Esophagus muscularis mucosa (tissue), 4 donors: Measurements from ENCODE around the gene ACSS1. TPM values are rescaled to one million over a fixed set of nuclear protein-coding genes. Genes with fewer than 3 reads are reported as not detected.

Experiments used
- DNase-seq: peaks from one replicate; pipeline ENCODE4 v3.0.0-alpha.2; 2017; ENCODE audit errors: extremely low spot score
- H3K27ac ChIP-seq, 4 donors: fragments of 200-600 bp; sonication (generic); replicated peaks in 1 of 4; 1 replicate in 3 of 4; 2 replicates in 1 of 4; pipeline ENCODE4 v1.5.1; 2016 to 2019; ENCODE audit warnings: mild to moderate bottlenecking in 1 of 4
- H3K27me3 ChIP-seq, 4 donors: fragments of 200-600 bp; sonication (generic); one replicate each; pipeline versions ENCODE4 v1.5.1 to v1.6.0; 2016 to 2019
- H3K36me3 ChIP-seq, 4 donors: fragments of 200-600 bp; sonication (generic); one replicate each; pipeline ENCODE4 v1.5.1; 2016 to 2019
- H3K4me1 ChIP-seq, 4 donors: fragments of 200-600 bp; sonication (generic); one replicate each; pipeline ENCODE4 v1.5.1; 2016 to 2019
- H3K4me3 ChIP-seq, 4 donors: fragments of 200-600 bp; sonication (generic); 1 replicate in 2 of 4; 2 replicates in 2 of 4; pipeline ENCODE4 v1.5.1; 2016 to 2019; ENCODE audit warnings: mild to moderate bottlenecking in 4 of 4, moderate library complexity in 1 of 4
- H3K9me3 ChIP-seq, 4 donors: fragments of 200-600 bp; sonication (generic); 1 replicate in 3 of 4; 2 replicates in 1 of 4; pipeline ENCODE4 v1.5.1; 2016 to 2019
- CTCF ChIP-seq, 3 experiments: fragments of 200-600 bp in 2 of 3; fragments of 450-650 bp in 1 of 3; sonication (generic) in 2 of 3; IDR thresholded peaks; one replicate each; pipeline ENCODE4 v1.5.1; 2017 to 2019; ENCODE audit warnings: antibody characterized with exemption in 3 of 3, mild to moderate bottlenecking in 2 of 3, moderate library complexity in 1 of 3
- EP300 ChIP-seq: sonication (generic); formaldehyde crosslinking; IDR thresholded peaks from one replicate; pipeline ENCODE4 v1.6.1; 2017; ENCODE audit warnings: antibody characterized with exemption
- POLR2A ChIP-seq: fragments of 450-650 bp; IDR thresholded peaks from one replicate; pipeline ENCODE4 v1.6.1; 2017; ENCODE audit warnings: antibody characterized with exemption, moderate library complexity, mild to moderate bottlenecking, low read depth
- POLR2AphosphoS5 ChIP-seq, 2 donors: sonication (generic); formaldehyde crosslinking; IDR thresholded peaks; one replicate each; pipeline ENCODE4 v1.6.1; 2017; ENCODE audit warnings: antibody characterized with exemption in 2 of 2
- WGBS: methylation state at CpG from one replicate; pipeline ENCODE4 v1.1.5; 2018; 5-methylcytosine and 5-hydroxymethylcytosine counted together
- intact Hi-C: fragments of 100-400 bp; cut with DNase I; formaldehyde crosslinking; loops from one replicate; pipeline ENCODE4 v1.15.1; 2023
- total RNA-seq, 4 donors: library from RNA; depleted of rRNA; stranded (reverse); fragments of >200 nt; gene quantifications; one replicate each; pipeline versions ENCODE4 v1.1.0 to v1.2.1, GENCODE V29; 2016

The ACSS1 gene
- total RNA-seq, 4 donors from 2014 or later = 36.6 to 154 (median 65.3) TPM

GRCh38 chr20:24999568-24999967 is 58.4 kb downstream of the ACSS1 start:
- no peak overlapping the region for H3K4me3 ChIP-seq
- TF ChIP-seq POLR2A (no peak), EP300 (no peak), CTCF (IDR thresholded peaks at IDR 0.05) (no peak), POLR2AphosphoS5 (IDR thresholded peaks at IDR 0.05) (no peak)
- H3K9me3 ChIP-seq = no peaks in the 10 kb centered on the region
- peaks cover 0 to under 1% (median 0%) of the 10 kb centered on the region in 4 donors for H3K36me3 ChIP-seq
- peaks cover 29 to 50% (median 45%) of the 10 kb centered on the region in 4 donors for H3K4me1 ChIP-seq
- DNase-seq = no peak
- peak overlapping the region in 3 of 4 donors; percentile 42 to 61 (median 55) for H3K27ac ChIP-seq
- no peaks in the 10 kb centered on the region for H3K27me3 ChIP-seq
- WGBS = 91% methylated on average over 4 of the region's 4 CpGs
- intact Hi-C loops = loop anchor here (5.0 to 10.0 kb wide), 4 partner anchors 33 to 295 kb away; partner anchors contain the start of gene PYGB

- Histone ChIP-seq H3K27ac (peak overlapping the region in 2 of 4 donors; percentile 55 to 61), H3K4me1 (peaks cover 35 to 58% (median 47%) of the 10 kb centered on the region in 4 donors), H3K36me3 (no peaks in the 10 kb centered on the region), H3K4me3 (no peak overlapping the region), H3K27me3 (no peaks in the 10 kb centered on the region), H3K9me3 (no peaks in the 10 kb centered on the region)
- no peak for DNase-seq
- WGBS = 85% methylated on average over 12 of the region's 12 CpGs
- TF ChIP-seq POLR2A = no peak
- peak in 1 of 2 donors; percentile 18 for TF ChIP-seq POLR2AphosphoS5 (IDR thresholded peaks at IDR 0.05)
- intact Hi-C loops = loop anchor here (5.0 to 10.0 kb wide), 4 partner anchors 33 to 296 kb away; partner anchors contain the start of gene PYGB
These were observed 59.1 kb downstream of the ACSS1 start for GRCh38 chr20:24998631-24999445.

DNA sequence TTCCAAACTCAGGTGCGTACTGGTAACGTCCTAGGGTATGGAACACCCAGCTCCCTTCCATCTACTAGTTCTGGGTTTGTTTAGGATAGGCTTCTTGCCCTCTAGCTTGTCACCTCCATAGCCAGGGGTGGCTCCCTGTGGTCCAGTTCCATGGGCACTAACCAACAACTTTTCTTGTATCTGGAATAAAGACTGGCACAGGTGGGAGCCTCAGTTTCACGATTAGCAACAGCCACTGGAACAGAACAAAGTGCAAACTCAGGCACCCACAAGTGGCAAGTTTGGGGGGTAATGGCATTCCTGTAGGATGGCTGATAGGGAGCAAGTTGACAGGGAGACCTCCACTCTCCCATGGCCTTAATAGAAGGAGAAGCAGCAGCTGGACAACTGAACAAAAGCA is 59.8 kb downstream of the ACSS1 start:
- Histone ChIP-seq H3K36me3 (no peaks in the 10 kb centered on the region), H3K27ac (peak overlapping the region in 1 of 4 donors; percentile 55), H3K4me3 (no peak overlapping the region), H3K9me3 (no peaks in the 10 kb centered on the region), H3K4me1 (peaks cover 42 to 65% (median 54%) of the 10 kb centered on the region in 4 donors), H3K27me3 (no peaks in the 10 kb centered on the region)
- intact Hi-C loops = loop anchor here (5.0 to 10.0 kb wide), 4 partner anchors 34 to 297 kb away; partner anchors contain the start of gene PYGB
- no peak for DNase-seq
- TF ChIP-seq CTCF (IDR thresholded peaks at IDR 0.05) (no peak), POLR2AphosphoS5 (IDR thresholded peaks at IDR 0.05) (no peak), EP300 (no peak), POLR2A (no peak)
- 78% methylated on average over 3 of the region's 3 CpGs for WGBS

DNA sequence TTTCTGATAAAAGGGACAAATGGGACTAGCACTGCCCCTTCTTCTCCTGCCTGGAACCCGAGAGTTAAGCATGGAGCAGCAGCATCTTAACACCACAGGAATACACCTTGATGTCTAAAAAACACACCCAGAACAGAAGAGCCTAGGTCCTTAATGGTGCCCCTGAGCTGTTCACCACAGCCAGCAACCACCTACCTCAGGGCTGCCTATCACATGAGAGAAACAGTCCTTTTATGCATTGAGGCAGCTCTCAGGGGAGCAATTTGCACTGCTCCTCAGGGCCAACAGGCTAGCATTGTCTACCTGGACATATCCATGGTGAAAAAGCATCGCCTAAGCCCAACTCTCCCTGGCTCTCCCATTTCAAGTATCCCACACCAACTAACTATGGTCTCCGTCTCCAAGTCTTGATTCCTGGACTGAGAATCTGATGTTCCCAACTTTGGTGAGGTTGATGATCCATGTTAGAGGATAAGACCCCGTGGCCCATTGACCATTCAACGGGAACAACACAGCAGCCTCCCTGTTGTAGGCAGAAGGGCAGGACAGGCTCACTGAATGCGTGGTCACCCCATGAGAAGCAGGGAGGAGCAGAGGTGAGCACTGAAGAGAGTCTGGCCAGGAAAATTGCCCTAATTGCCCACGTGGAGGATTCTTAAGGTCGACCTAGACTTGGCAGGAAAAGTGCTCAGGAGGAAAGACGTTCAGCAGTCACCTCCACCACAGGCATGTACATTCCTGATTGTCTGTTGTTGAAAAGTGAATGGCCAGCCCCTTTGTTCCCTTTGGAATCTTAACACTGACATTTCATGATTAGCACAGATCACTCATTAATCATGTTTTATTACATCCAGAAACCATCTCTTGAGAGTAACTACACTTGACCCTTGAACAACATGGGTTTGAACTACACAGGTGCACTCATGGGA is 61.2 kb downstream of the ACSS1 start:
- peaks cover 47 to 70% (median 60%) of the 10 kb centered on the region in 4 donors for H3K4me1 ChIP-seq
- TF ChIP-seq EP300 = no peak
- TF ChIP-seq CTCF (IDR thresholded peaks at IDR 0.05) = no peak
- TF ChIP-seq POLR2AphosphoS5 (IDR thresholded peaks at IDR 0.05) = no peak
- TF ChIP-seq POLR2A = no peak
- no peak for DNase-seq

More for the DNA sequence above, 61.2 kb downstream of the ACSS1 start:
- peak overlapping the region in 1 of 4 donors; percentile 28 for H3K27ac ChIP-seq
- H3K27me3 ChIP-seq = no peaks in the 10 kb centered on the region
- 71% methylated on average over 9 of the region's 9 CpGs for WGBS
- H3K9me3 ChIP-seq = no peaks in the 10 kb centered on the region
- H3K4me3 ChIP-seq = no peak overlapping the region
- H3K36me3 ChIP-seq = no peaks in the 10 kb centered on the region
- intact Hi-C loops = loop anchor here (5.0 to 10.0 kb wide), 4 partner anchors 36 to 298 kb away; partner anchors contain the start of gene PYGB
